GM21529 (cell line): Measurements from ENCODE around the gene VSIG2.
"Not testable (repeated sequence)": the region's sequence is repeated elsewhere in the genome, so short reads cannot be mapped to it uniquely, and the experiment has no call there.

Source experiments
- ATAC-seq: cut with Tn5 transposase; IDR thresholded peaks from one replicate; pipeline ENCODE4 v1.9.1; 2021; ENCODE audit not compliant: unreplicated experiment

The VSIG2 gene, protein sequence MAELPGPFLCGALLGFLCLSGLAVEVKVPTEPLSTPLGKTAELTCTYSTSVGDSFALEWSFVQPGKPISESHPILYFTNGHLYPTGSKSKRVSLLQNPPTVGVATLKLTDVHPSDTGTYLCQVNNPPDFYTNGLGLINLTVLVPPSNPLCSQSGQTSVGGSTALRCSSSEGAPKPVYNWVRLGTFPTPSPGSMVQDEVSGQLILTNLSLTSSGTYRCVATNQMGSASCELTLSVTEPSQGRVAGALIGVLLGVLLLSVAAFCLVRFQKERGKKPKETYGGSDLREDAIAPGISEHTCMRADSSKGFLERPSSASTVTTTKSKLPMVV

DNA sequence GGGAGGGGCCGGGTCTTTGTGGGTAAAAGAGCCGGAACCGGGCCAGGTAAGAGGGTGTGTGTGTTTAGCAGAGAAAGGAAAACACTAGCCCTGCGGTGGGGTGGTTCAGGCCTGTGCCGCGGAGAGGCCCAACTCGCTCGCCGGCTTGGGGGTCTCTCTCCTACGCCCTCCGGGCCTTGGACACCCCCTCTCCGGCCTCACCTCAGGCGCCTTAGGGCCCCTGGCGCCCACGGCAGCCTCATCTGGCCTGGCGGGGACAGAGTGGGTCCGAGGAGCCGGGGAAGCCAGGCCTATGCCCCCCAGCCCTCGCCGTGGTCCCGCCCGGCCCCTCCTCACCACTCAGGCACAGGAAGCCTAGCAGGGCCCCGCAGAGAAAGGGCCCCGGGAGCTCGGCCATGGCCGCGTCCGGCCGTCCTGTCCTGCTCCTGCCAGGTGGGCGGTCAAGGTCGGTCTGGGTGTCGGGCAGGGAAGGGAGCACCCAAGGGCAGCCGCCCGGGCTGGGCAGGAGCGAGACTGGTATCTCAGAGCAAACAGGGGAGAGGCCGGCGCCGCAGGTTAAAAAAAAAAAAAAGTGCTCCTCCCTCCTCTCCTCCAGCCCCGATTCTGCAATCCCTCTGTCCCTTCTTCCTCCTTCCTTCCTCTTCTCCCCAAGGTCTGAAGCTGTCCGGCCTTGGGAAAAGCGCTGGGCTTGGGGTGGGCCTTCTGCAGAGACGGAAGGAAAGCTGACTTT is at the start of gene VSIG2:
VSIG2 (minus strand) TSS at position 515 of the 730 bp plus-strand sequence; CDS start at position 397, 118 bp downstream.
- ATAC-seq, result no peak

DNA sequence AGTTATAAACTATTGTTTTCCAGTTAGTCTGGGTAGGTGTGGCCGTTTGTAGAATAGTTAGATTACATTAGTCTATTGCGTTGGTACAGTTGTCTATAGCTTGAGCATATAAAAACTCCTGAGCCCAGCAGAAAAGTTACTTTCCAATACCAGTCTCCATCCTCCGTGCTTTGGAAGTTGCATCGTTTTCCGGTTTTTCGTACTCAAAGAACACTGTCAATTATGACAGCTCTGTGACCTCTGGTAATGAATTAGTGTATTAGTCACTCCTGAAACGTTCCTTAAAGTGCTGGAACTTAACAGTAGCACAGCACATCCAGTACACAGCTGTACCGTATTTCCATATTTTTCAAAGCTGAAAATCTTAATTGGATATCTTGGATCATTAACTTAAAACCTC is 49.0 kb upstream of the VSIG2 start:
- ATAC-seq, result no peak

DNA sequence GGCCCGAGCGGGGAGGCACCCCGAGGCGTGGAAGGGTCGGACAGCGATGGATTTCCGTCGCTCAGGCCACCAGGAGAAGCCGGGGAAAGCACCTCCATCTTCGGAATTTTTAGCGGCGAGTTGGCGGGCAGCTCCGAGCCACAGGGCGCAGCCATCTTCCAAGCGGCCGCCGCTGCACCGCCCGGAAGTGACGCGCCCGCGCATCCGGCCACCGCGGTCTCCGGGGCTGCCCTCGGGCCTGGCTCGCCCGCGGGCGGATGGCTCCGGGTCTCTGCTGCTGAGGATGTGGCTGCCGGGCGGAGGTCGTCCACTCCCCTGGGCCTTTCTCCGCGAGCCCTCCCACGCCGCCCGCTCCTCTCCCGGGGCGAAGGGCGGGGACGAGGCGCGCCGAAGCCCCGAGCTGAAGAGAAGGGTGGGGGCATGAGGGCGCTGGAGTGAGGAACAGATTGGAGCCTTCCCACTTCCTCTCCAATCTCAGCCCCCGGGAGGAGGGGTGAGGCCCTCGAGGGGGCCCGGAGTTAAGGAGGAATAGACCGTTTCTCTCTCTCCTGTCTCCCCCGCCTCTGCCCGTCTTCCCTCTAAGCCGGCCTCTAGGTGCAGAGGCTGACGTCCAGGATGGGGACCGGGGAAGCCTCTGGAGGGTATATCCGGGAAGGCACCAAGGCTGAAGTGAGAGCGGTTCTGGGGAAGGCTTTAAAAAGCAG is 48.3 kb upstream of the VSIG2 start, which contains the start of gene MSANTD2:
MSANTD2 (minus strand) TSS at position 181 of the 704 bp plus-strand sequence; CDS start at position 155, 26 bp downstream.
- peak; percentile 86 for ATAC-seq

DNA sequence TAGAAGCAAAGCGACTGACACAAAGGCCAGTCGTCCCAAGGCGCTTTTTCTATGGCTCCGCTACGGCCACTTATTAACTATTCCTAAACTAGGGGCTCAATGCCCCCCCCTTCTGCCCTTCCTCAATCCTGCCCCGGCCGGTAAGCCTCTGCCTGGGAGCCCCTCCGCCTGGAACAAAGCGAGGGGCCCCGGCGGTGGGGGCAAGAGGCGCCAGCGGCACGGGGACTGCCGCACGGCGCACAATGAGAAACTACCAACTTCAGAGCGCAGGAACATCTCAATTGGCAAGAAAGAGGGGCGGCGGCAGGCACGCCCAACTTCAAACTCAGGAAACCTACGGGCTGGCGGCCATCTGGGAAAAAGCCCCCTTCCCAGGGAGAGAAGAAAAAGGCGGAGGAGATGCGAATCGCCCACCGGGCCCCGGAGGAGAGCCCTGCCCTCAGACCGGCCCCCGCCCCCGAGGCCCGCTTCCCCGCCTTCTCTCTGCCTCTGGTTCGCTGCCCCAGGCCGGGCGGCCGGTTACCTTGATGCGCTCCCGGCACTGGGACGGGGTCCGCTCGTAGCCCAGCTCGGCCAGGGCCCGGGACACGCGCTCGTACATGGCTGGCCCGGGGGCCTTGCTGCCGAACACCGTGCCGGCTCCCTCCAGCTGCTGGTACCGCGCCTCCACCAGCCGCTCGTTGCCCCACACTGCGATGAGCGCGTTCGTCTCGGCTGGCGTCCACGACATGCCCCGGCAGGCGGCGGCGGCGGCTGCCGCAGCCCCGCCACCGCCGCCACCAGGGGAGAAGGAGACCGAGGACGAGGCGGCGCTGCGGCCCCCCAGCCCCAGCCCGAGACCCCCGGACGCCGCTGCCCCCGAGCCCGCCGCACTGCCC is 47.5 kb upstream of the VSIG2 start:
- ATAC-seq, result peak; percentile 41

DNA sequence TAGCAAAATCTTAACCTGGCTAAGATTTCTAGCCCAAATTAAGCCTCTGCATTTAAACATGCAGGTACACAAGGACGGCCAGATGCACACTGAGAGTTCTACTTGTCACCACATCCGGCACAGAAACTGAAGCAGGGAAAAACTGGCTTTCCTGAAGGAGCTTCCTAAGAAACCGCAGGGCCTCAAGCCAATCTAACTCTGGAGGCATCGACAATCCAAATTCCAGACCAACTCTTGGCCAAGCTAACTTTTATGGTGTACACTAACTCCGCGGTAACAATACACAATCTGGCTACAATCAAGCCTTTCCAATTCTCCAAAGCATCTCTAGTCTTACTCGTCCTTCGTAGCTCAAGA is 46.9 kb upstream of the VSIG2 start:
- peak; percentile 28 for ATAC-seq

DNA sequence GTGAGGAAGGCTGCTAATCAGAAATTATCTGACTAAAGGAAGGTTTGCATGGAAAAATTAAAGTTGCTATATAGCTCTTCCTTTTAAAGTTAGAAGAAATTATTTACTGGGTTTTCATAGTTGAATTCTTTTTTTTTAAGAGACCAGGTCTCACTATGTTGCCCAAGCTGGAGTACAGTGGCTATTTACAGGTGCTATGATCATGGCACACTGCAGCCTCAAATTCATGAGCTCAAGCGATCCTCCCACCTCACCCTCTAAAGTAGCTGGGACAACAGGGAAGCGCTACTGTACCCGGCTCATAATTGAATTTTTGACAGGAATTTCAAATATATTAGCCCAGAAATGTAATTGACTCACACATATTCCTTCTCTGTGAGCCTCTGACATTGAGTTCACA is 44.3 kb upstream of the VSIG2 start:
- no peak for ATAC-seq

DNA sequence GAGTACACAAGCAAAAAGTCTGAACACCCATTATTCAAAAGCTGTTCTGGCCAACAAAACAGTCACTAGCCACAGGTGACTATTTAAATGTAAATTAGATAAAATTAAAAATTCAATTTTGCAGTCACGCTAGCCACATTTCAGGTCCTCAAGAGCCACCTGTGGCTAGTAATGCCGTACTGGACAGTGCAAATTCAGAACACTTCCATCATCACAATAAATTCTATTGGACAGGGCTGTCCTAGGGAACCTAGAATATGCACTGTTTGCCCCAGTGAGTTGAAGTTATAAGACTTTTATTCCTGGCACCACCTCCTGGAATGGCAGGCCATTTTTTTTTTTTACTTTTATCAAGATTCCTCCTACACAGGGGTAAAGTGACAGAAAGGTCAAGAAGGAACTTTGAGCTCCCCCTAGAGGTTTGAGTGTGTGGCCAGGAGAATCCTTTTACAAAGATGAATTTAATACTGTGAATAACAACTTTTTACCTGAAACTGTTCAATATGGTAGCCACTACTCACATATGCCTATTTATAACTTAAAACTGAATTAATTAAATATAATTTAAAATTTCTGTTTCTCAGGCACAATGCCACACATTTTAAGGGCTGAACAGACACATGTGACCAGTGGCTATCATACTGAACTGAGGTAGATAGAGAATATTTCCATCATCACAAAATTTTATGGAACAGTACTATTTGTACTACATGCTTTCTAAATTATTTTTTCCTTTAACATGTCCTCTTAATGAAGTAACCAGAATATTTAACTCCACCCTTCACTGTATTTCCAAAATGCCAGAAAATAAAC is 41.6 kb upstream of the VSIG2 start:
- peak; percentile 59 for ATAC-seq

DNA sequence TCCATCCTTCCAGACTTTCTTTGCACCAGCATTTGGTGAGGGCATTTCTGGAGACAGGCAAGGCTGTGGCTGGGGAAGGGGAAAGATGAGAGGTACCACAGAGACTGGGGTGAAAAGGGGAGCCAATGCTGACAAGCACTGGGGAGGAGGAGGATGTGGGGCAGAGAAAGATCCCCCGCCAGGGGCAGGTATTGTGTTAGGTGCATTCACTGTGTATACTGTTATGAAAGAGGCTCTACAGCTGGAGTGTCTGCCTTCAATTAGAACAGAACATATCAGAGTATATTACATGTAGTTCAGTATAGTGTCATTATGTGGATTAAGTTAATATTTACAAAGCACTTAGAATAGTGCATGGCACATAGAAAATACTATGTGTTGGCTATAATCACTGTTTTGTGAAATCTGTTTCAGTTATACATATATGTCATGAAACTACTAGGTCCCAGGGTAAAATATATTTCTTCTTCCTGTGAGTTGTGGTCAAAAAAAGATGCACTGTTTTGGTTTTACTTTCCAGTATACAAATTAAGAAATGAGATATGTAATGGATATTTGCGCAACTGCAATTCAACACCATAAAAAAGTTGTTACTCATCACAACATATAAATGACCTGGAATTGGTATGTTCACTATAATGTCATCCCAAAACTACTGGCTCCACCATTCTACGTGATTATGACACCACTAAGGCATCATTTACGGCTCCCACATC is 39.7 kb upstream of the VSIG2 start:
- ATAC-seq, result peak; percentile 80

DNA sequence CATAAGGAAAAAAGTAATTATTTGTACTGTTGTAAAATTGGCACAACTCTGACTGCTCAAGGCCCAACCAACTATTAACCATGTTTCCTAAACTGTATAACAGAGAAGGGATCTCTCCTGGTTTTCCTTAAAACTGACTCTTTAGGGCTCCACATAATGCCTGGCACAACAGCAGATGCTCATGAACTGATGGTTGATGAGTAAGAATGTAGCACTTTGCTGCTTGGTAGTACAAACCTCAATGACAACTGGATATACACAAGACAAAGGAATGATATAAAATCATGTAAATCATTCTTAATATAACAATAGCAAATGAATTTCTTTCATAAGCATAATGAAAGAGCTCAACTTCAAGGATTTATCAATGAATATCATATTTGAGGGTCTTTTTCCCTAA is 36.5 kb upstream of the VSIG2 start:
- ATAC-seq, result no peak

DNA sequence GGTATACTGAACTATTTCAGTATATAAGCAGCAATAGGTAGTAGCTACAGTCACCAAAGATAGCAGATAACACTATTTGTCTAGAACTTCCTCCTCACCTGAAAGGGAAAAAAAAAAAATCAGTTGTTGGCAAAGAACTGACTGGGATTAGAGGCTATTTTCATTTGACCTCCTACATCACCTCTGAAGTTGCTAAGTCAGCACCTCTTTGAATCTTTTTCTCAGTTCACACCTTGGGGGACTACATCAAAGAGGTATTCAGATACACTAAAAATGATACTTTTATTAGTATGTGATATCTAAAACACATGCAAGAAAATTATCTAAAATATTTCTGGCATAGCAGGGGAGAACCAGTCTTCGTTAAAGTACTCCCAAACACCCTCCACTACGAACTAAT is 32.0 kb upstream of the VSIG2 start:
- ATAC-seq, result no peak

DNA sequence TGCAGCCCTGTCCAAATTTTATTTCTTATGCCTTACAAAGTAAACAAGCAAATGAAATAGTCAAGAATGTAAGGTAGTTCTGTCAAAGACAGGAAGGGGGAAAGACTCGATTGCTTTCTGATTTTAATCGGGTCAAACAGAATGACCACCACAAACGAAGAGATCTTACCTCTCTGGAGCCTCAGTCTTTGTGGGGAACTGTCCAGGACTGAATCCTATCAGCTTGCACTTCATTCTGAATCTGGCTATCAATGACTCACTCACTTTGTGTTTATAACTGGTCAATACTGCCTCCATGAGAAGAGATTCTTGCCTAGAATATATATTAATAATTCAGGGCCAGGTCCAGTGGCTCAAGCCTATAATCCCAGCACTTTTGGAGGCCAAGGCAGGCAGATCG is 30.9 kb upstream of the VSIG2 start:
- ATAC-seq, result no peak

DNA sequence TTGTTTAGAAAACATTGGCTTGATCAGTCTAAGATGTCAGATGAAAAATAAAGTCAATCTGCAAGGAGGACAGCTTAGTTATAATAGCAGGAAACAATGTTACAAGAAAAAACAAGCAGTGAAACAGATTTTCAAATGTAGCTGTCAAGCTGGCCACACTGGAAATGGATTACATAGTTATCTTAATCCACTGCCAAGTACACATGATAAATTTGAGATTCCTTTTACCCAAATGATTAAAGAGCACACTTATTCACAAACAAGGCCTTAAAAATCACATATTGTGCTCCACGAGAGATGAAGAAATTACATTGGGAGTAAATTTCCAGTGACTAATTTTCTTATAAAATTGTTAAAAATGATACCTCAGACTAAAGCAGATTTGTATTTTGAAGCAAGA is 27.5 kb upstream of the VSIG2 start:
- no peak for ATAC-seq

DNA sequence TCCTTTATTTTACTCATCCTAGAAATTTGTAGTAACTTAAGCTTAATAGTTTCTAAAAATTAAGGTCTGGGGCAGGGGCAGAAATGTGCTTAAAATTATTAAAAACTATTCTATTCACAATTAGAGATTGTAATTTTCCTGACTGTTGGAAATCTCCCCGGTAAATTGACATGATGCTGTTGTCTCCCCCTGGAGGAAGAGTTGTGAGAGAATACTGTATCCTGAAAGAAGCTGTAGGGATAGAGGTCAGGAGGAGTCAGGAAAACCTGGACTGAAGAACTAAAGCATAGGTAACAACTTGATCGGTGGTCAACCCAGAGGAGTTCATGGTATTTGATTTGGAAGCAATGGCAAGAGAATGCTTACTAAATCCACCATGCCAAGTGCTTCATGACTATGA is 26.2 kb upstream of the VSIG2 start:
- ATAC-seq, result no peak

DNA sequence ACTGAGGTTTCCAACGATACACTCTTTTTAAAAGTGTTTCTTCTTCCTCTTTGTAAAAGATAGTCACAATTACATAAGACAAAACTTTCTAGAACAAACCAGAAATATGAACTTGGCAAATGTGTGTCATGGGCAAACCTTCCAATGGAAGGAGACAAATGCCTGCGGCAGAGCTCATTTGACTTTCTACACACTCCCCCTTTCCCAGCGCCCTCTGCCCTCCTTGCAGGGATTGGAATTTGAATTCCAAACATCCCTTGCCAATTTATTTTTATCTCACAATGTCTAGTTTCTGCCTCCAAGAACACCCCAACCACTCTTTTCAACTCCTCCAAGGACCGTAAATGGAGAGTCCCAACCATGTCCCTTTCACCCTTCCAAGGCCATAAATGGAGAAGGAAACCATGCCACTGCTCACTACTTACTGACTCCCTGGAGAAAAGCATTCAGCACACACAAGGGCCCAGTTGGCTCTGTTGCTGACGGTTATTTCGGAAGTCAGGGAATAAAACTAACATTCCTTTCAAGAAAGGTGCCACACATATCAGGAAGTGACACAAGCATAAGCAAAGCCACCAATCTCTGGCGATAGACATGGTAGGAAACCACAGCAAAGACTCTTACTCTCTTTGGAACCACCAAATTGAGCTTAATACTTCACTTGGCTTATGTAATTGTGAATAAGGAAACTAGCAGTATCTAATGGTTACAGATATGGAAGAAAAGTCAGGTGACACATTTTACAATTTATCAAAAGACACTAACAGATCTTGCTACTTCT is 25.0 kb upstream of the VSIG2 start:
- no peak for ATAC-seq

DNA sequence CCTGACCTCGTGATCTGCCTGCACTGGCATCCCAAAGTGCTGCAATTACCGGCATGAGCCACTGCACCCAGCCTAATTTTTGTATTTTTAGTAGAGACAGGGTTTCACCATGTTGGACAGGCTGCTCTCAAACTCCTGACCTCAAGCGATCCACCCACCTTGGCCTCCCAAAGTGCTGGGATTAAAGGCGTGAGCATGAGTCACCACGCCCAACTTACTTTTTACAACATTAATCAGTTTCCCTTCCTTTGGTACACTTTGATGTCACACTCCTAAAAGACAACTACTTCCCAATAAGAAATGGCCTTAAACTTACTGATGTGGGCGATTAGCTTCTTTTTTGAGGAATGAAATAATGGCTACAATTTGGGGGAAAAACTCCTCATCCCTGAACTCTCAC is 18.9 kb upstream of the VSIG2 start:
- ATAC-seq, result not testable (repeated sequence)

DNA sequence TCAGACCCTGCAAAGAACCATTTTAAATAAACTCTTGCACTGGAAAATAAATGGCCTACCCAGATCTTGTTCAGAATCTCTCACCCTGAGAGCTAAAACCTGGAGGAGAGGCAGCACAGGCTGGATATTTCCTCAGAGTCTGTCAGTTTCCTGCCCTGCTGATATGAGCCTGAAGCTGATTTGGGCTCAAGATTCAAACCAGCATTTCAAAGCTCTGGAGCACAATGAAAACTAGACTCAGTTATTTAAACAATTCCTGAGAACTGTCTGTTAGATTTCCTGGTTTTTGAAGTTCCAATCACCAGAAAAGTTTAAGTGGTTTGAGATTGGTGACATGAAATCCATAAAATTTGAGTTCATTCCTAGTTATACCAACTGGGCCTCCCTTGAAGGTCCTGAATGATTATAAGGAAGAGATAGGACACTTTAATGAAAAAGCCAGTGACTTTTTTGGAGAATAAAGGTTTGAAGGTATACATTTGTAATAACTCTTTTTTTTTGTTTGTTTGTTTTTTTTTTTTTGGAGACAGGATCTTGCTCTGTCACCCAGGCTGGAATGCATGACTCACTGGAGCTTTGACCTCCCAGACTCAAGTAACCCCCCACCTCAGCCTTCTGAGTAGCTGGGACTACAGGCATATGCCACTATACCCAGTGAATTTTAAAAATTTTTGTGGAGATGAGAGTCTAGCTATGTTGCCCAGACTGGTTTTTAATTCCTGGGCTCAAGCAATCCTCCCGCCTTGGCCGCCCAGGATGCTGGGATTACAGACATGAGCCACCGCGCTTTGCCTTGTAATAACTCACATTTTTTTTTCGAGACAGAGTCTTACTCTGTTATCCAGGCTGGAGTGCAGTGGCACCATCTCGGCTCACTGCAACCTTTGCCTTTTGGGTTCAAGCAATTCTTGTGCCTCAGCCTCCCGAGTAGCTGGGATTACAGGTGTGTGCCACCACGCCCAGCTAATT is 18.0 kb upstream of the VSIG2 start:
- ATAC-seq, result no peak

DNA sequence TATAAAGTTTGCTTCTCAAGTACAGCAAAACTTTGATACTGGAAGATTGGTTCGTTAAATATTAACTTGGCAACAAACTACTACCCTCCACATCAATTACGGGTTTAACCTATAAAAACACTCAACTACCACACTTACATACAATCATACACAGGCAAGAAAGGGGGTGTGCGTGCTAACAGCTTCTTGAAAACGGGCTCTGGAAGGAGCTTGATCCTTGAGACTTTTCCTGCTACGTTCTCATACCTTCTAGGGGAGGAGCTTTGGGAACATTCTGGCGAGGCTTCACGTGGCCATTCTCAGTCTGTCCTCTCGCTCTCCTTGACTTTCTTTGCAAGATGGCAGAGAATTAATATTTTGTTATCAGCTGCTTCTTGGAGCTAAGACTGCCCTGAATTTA is 16.9 kb upstream of the VSIG2 start:
- no peak for ATAC-seq

DNA sequence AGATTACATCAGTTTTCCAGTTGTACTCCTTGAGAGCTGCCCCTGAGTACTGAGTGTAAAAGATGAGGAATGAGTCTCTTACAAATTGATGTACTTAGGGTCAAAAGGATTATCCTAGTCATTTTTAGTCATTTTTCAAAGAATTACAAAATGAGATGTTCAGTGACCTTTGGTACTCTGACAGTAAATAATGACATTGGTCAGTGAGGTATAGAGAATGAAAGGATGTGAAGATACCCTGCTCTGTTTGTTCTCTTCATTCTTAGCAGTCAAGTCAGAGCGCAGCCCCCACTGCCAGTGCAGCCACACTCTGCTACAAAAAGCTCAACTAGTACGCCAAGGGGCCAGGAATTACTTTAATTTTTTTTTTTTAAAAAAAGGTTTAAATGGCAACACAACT is 14.1 kb upstream of the VSIG2 start:
- ATAC-seq, result no peak
